HepG2 (cell line): Measurements from ENCODE around the gene CNOT10. TPM values are rescaled to one million over a fixed set of nuclear protein-coding genes. Genes with fewer than 3 reads are reported as not detected.

Experiments
- ARNT ChIP-seq: fragments of 450-650 bp; IDR thresholded peaks from 2 replicates; pipeline ENCODE4 v1.6.1; 2017
- CBX5 ChIP-seq: sonication (generic); formaldehyde crosslinking; IDR thresholded peaks from 2 replicates; pipeline ENCODE4 v1.4.0; 2020; ENCODE audit warnings: missing genetic modification reagents, borderline replicate concordance
- FIP1L1 ChIP-seq: fragments of 200-400 bp; formaldehyde crosslinking; IDR thresholded peaks from 2 replicates; pipeline ENCODE4 v1.6.1; 2018; ENCODE audit warnings: low read depth, mild to moderate bottlenecking, low read length, moderate library complexity, borderline replicate concordance; ENCODE audit not compliant: insufficient read depth
- FOXP1 ChIP-seq, 2 experiments: fragments of 450-650 bp in 1 of 2; IDR thresholded peaks; 2 replicates each; pipeline ENCODE4 v1.6.1; 2017 to 2018; ENCODE audit warnings: antibody characterized with exemption in 1 of 2
- JDP2 ChIP-seq: sonication (generic); formaldehyde crosslinking; IDR thresholded peaks from 2 replicates; pipeline ENCODE4 v1.8.1; 2022; ENCODE audit warnings: missing genetic modification reagents, borderline replicate concordance
- KLF12 ChIP-seq: sonication (generic); formaldehyde crosslinking; IDR thresholded peaks from 2 replicates; pipeline ENCODE4 v1.4.0; 2020; ENCODE audit warnings: missing genetic modification reagents, borderline replicate concordance
- MXD3 ChIP-seq: IDR thresholded peaks from 2 replicates; pipeline ENCODE4 v1.6.1; 2016; ENCODE audit warnings: mild to moderate bottlenecking, missing biosample characterization, missing genetic modification reagents
- MYC ChIP-seq: sonication (generic); formaldehyde crosslinking; IDR thresholded peaks from 2 replicates; pipeline ENCODE4 v1.9.0; 2021; ENCODE audit warnings: missing genetic modification reagents, borderline replicate concordance
- MZF1 ChIP-seq: sonication (generic); formaldehyde crosslinking; IDR thresholded peaks from 2 replicates; pipeline ENCODE4 v1.8.1; 2023; ENCODE audit warnings: mild to moderate bottlenecking, missing genetic modification reagents, borderline replicate concordance
- NBN ChIP-seq: fragments of 450-650 bp; conservative IDR thresholded peaks from 2 replicates; pipeline ENCODE4 v1.6.1; 2017
- NFYB ChIP-seq: sonication (generic); formaldehyde crosslinking; IDR thresholded peaks from 2 replicates; pipeline ENCODE4 v1.4.0; 2020; ENCODE audit warnings: missing genetic modification reagents
- RAD51 ChIP-seq: fragments of 450-650 bp; IDR thresholded peaks from 2 replicates; pipeline ENCODE4 v1.6.1; 2016; ENCODE audit warnings: borderline replicate concordance
- ZBTB14 ChIP-seq: sonication (generic); formaldehyde crosslinking; IDR thresholded peaks from 2 replicates; pipeline ENCODE4 v1.4.0; 2020; ENCODE audit warnings: missing genetic modification reagents
- ZNF263 ChIP-seq: sonication (generic); formaldehyde crosslinking; IDR thresholded peaks from 2 replicates; pipeline ENCODE4 v1.4.0; 2020; ENCODE audit warnings: missing genetic modification reagents
- ZNF460 ChIP-seq: sonication (generic); formaldehyde crosslinking; IDR thresholded peaks from 2 replicates; pipeline ENCODE4 v1.5.1; 2020; ENCODE audit warnings: missing genetic modification reagents, mild to moderate bottlenecking, borderline replicate concordance
- ZNF609 ChIP-seq: sonication (generic); formaldehyde crosslinking; IDR thresholded peaks from 2 replicates; pipeline ENCODE4 v1.4.0; 2020; ENCODE audit warnings: mild to moderate bottlenecking, missing genetic modification reagents, borderline replicate concordance
- ZNF777 ChIP-seq: sonication (generic); formaldehyde crosslinking; IDR thresholded peaks from 2 replicates; pipeline ENCODE4 v1.4.0; 2020; ENCODE audit warnings: missing genetic modification reagents
- ZNF878 ChIP-seq: sonication (generic); formaldehyde crosslinking; IDR thresholded peaks from 2 replicates; pipeline ENCODE4 v1.8.1; 2023; ENCODE audit warnings: mild to moderate bottlenecking, missing genetic modification reagents, moderate library complexity
- ZSCAN31 ChIP-seq: sonication (generic); formaldehyde crosslinking; IDR thresholded peaks from 2 replicates; pipeline ENCODE4 v1.5.0; 2020; ENCODE audit warnings: low read depth, mild to moderate bottlenecking, missing genetic modification reagents
- ZZZ3 ChIP-seq: sonication (generic); formaldehyde crosslinking; IDR thresholded peaks from 2 replicates; pipeline ENCODE4 v1.4.0; 2020; ENCODE audit warnings: missing genetic modification reagents, mild to moderate bottlenecking, borderline replicate concordance
- polyA plus RNA-seq, 8 experiments: library from polyadenylated mRNA; depleted of rRNA in 3 of 8; stranded (reverse) in 7 of 8; unstranded in 1 of 8; fragments of >200 nt; fragmentation: Illumina TruSeq in 4 of 8; extraction: Trizol in 4 of 8; gene quantifications; 2 replicates each; pipeline versions ENCODE4 v1.2.1 to v1.2.3, GENCODE V29; 2011 to 2016; ENCODE audit warnings: low read depth in 4 of 8, missing spikeins in 1 of 8, mixed read lengths in 1 of 8; ENCODE audit not compliant: insufficient read depth in 1 of 8
- total RNA-seq, 5 experiments: library from RNA; depleted of rRNA; stranded (reverse); fragments of >200 nt; fragmentation: Illumina TruSeq; extraction: Trizol; gene quantifications; 2 replicates each; pipeline ENCODE4 v1.2.3, GENCODE V29; 2016; ENCODE audit warnings: low read depth in 1 of 5

CNOT10 gene
- total and polyA plus RNA-seq, 2 of the 13 experiments (the other 11 are each of a cell fraction or from before 2014, with no cell fraction given) = 21.2 to 34.1 TPM

- TF ChIP-seq ZNF609 (CRISPR knock-in tag) (peak; percentile 51; the same call in 1 of the 2 replicates), CBX5 (CRISPR knock-in tag) (peak; percentile 53; the same call in 1 of the 2 replicates), ZZZ3 (CRISPR knock-in tag) (no peak), NFYB (CRISPR knock-in tag) (no peak), JDP2 (CRISPR knock-in tag) (no peak), FOXP1 (IDR thresholded peaks at IDR 0.05) (no peak), FOXP1 (CRISPR knock-in tag; IDR thresholded peaks at IDR 0.05) (0 out of 2 replicates have a peak, but pooled peaks have one; percentile 6), ZNF460 (no peak), KLF12 (CRISPR knock-in tag) (no peak), ARNT (no peak), ZNF263 (peak; percentile 83), NBN (no peak), MYC (CRISPR knock-in tag) (peak; percentile 58; the same call in 1 of the 2 replicates), RAD51 (no peak), ZBTB14 (CRISPR knock-in tag) (peak; percentile 94), MZF1 (CRISPR knock-in tag) (no peak), ZNF878 (peak; percentile 76; the same call in 1 of the 2 replicates), MXD3 (CRISPR knock-in tag) (peak; percentile 68; the same call in 1 of the 2 replicates), FIP1L1 (no peak; the same call in 1 of the 2 replicates), ZNF777 (CRISPR knock-in tag) (no peak), ZSCAN31 (CRISPR knock-in tag) (no peak; the same call in none of the 2 replicates)
Measured at GRCh38 chr3:32816439-32817256, 131.7 kb downstream of the CNOT10 start (continued).
